GM18508 (cell line): Measurements from ENCODE around the gene TMEM62.
"Not testable (repeated sequence)": the region's sequence is repeated elsewhere in the genome, so short reads cannot be mapped to it uniquely, and the experiment has no call there.

Source experiments
- ATAC-seq: cut with Tn5 transposase; IDR thresholded peaks from one replicate; pipeline ENCODE4 v1.9.1; 2021; ENCODE audit warnings: moderate number of reproducible peaks; ENCODE audit not compliant: insufficient read depth, unreplicated experiment

Gene TMEM62

DNA sequence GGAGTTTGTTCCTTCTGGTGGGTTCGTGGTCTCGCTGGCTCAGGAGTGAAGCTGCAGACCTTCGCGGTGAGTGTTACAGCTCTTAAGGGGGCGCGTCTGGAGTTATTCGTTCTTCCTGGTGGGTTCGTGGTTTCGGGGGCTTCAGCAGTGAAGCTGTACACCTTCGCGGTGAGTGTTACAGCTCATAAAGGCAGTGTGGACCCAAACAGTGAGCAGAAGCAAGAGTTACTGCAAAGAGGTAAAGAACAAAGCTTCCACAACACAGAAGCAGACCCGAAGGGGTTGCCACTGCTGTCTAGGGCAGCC lies 92.5 kb downstream of the TMEM62 start:
- ATAC-seq: not testable (repeated sequence)

- no peak for ATAC-seq
These were observed 93.3 kb downstream of the TMEM62 start for GRCh38 chr15:43226436-43227305.

DNA sequence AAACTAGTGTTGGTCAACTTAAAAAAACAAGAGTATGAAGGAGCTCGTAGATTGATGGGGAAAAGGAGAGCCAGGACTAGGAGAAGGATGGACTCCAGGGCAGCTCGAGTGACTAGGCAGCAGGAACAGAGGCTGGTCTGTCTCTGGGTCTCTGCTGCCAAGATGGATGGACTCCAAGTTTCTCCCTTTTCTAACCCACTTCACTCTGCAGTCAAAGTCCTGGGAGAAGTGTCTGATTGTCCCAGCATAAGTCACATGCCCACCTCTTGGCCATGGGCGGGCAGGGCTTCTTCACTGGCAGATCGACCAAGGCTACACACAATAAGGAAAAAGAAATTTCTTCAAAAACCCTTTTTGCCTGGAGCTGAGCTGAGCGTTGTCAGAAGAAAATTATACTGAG lies 96.6 kb downstream of the TMEM62 start:
- no peak for ATAC-seq

DNA sequence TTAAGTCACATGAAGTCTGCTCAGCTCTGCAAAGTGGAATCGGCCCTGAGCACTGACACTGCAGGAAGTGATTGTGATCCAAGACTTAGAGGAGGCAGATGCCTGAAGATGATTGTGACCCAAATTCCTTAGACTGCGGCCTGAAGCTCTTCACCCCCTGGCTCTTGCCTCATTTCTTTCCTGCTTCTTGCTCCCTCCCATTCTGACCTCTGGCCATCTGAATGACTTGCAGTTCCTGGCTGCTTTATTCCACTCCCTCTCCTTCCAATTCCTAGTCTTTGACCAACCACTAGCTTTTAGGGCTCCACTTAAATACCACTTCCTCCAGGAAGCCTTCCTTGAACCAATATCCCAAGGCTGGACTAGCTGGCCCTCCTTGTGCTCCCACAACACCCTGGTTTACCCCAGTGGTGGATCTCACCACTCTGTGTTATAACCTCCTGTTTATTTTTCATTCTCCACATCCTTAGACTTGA lies 97.3 kb downstream of the TMEM62 start:
- ATAC-seq: no peak

- ATAC-seq: no peak
These were observed 99.0 kb downstream of the TMEM62 start for GRCh38 chr15:43232289-43232874.
